ENCODE results near the gene ABCC3.

The ABCC3 gene

DNA sequence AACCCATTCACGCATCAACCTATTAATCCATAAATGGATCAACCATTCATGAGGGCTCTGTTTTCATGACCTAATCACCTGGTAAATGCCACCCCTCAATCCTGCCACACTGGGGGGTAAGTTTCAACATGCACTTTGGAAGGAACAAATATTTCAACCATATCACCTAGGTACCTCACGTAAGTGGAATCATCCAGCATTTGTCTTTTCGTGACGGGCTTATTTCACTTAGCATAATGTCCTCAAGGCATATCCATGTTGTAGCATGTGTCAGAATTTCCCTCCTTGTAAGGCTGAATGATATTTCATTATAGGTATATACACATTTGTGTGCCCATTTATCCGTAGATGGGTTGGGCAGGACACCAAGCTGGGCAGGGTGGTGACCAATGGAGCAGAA lies 37.4 kb downstream of the ABCC3 start:
- Histone ChIP-seq H3K9me3 (ENCODE audit: control insufficient read depth, insufficient read depth, low read length) (no peaks in the 10 kb centered on the region), H4K20me1 (ENCODE audit: control insufficient read depth, insufficient read depth, low read depth, low read length) (no peaks in the 10 kb centered on the region), H3K4me3 (ENCODE audit: low read length) (no peak overlapping the region), H3K79me2 (ENCODE audit: control insufficient read depth, low read length) (no peaks in the 10 kb centered on the region), H3K27me3 (ENCODE audit: control insufficient read depth, low read length) (no peaks in the 10 kb centered on the region), H3F3A (ENCODE audit: control insufficient read depth, insufficient read depth) (no peaks in the 10 kb centered on the region), H3K27ac (ENCODE audit: low read depth, low read length) (no peak overlapping the region), H3K4me1 (ENCODE audit: control insufficient read depth, low read length) (no peaks in the 10 kb centered on the region), H3K4me2 (ENCODE audit: low read length) (no peak overlapping the region), H3K9me2 (replicated peaks; ENCODE audit: control insufficient read depth, low read length) (no peaks in the 10 kb centered on the region), H3K36me3 (ENCODE audit: control insufficient read depth, low read length) (no peaks in the 10 kb centered on the region)
- no peak for TF ChIP-seq EZH2phosphoT487 (IDR thresholded peaks at IDR 0.05; ENCODE audit: borderline replicate concordance, low read length)
- TF ChIP-seq, protein P1, sequence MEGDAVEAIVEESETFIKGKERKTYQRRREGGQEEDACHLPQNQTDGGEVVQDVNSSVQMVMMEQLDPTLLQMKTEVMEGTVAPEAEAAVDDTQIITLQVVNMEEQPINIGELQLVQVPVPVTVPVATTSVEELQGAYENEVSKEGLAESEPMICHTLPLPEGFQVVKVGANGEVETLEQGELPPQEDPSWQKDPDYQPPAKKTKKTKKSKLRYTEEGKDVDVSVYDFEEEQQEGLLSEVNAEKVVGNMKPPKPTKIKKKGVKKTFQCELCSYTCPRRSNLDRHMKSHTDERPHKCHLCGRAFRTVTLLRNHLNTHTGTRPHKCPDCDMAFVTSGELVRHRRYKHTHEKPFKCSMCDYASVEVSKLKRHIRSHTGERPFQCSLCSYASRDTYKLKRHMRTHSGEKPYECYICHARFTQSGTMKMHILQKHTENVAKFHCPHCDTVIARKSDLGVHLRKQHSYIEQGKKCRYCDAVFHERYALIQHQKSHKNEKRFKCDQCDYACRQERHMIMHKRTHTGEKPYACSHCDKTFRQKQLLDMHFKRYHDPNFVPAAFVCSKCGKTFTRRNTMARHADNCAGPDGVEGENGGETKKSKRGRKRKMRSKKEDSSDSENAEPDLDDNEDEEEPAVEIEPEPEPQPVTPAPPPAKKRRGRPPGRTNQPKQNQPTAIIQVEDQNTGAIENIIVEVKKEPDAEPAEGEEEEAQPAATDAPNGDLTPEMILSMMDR (IDR thresholded peaks at IDR 0.05; ENCODE audit: low read depth, low read length, poor library complexity, severe bottlenecking): no peak

DNA sequence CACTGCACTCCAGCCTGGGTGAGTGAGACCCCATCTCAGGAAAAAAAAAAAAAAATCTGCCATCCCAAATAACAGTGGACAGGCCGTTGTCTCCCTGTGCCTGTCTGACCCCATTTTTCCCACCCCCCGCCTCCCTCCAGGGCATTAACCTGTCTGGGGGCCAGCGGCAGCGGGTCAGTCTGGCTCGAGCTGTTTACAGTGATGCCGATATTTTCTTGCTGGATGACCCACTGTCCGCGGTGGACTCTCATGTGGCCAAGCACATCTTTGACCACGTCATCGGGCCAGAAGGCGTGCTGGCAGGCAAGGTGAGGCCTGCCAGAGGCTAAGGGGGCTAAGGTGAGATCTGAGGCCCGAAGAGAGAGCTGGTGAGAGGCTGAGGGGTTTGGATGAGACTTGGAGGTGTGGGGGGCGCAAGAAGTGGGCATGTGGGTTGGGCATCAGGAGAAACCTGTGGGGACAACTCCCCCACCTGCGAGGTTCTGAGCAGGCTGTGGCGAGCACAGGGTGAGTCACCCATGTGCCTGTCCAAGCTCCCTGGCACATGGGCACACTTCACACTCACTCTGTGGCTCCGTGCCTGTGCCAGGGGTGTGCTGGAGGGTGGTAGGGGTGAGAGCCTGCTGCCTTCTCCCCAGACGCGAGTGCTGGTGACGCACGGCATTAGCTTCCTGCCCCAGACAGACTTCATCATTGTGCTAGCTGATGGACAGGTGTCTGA lies 38.3 kb downstream of the ABCC3 start:
- Histone ChIP-seq H3K9me3 (ENCODE audit: control insufficient read depth, insufficient read depth, low read length) (no peaks in the 10 kb centered on the region), H3K27ac (ENCODE audit: low read depth, low read length) (no peak overlapping the region), H4K20me1 (ENCODE audit: control insufficient read depth, insufficient read depth, low read depth, low read length) (no peaks in the 10 kb centered on the region), H3K9me2 (replicated peaks; ENCODE audit: control insufficient read depth, low read length) (no peaks in the 10 kb centered on the region), H3K79me2 (ENCODE audit: control insufficient read depth, low read length) (no peaks in the 10 kb centered on the region), H3K4me1 (ENCODE audit: control insufficient read depth, low read length) (no peaks in the 10 kb centered on the region), H3K4me3 (ENCODE audit: low read length) (no peak overlapping the region), H3K36me3 (ENCODE audit: control insufficient read depth, low read length) (no peaks in the 10 kb centered on the region), H3K27me3 (ENCODE audit: control insufficient read depth, low read length) (no peaks in the 10 kb centered on the region), H3K4me2 (ENCODE audit: low read length) (no peak overlapping the region), H3F3A (ENCODE audit: control insufficient read depth, insufficient read depth) (no peaks in the 10 kb centered on the region)
- TF ChIP-seq, protein P1 (IDR thresholded peaks at IDR 0.05; ENCODE audit: low read depth, low read length, poor library complexity, severe bottlenecking): no peak
- TF ChIP-seq EZH2phosphoT487 (IDR thresholded peaks at IDR 0.05; ENCODE audit: borderline replicate concordance, low read length): no peak

DNA sequence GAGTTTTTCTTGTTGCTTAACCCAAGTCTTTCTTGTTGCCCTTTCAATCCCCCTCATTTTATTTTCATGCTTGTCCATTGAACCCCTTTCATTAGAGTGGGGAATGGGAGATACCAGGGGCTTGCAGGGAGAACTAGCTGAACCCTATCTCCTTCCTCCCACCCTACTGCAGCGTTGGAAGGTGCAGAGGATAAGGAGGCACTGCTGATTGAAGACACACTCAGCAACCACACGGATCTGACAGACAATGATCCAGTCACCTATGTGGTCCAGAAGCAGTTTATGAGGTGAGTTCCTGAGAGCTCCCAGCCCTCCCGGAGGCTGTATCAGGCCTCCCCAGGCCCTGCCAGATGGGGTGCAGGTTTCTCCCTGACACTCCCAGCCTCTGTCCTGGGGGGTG lies 40.5 kb downstream of the ABCC3 start:
- no peaks in the 10 kb centered on the region for H3K9me3 ChIP-seq (ENCODE audit: control insufficient read depth, insufficient read depth, low read length)
- no peaks in the 10 kb centered on the region for H3K79me2 ChIP-seq (ENCODE audit: control insufficient read depth, low read length)
- H3K27ac ChIP-seq (ENCODE audit: low read depth, low read length): no peak overlapping the region
- no peaks in the 10 kb centered on the region for H3K36me3 ChIP-seq (ENCODE audit: control insufficient read depth, low read length)
- no peaks in the 10 kb centered on the region for H3F3A ChIP-seq (ENCODE audit: control insufficient read depth, insufficient read depth)
- H3K4me3 ChIP-seq (ENCODE audit: low read length): no peak overlapping the region
- no peak overlapping the region for H3K4me2 ChIP-seq (ENCODE audit: low read length)
- peaks cover 6% of the 10 kb centered on the region for H3K27me3 ChIP-seq (ENCODE audit: control insufficient read depth, low read length)
- H3K9me2 ChIP-seq (replicated peaks; ENCODE audit: control insufficient read depth, low read length): no peaks in the 10 kb centered on the region
- no peaks in the 10 kb centered on the region for H4K20me1 ChIP-seq (ENCODE audit: control insufficient read depth, insufficient read depth, low read depth, low read length)
- no peaks in the 10 kb centered on the region for H3K4me1 ChIP-seq (ENCODE audit: control insufficient read depth, low read length)
- TF ChIP-seq, protein P1 (IDR thresholded peaks at IDR 0.05; ENCODE audit: low read depth, low read length, poor library complexity, severe bottlenecking): no peak

Data from DOHH2 (cell line).